ENCODE data around the gene ZMYM2.

DNA sequence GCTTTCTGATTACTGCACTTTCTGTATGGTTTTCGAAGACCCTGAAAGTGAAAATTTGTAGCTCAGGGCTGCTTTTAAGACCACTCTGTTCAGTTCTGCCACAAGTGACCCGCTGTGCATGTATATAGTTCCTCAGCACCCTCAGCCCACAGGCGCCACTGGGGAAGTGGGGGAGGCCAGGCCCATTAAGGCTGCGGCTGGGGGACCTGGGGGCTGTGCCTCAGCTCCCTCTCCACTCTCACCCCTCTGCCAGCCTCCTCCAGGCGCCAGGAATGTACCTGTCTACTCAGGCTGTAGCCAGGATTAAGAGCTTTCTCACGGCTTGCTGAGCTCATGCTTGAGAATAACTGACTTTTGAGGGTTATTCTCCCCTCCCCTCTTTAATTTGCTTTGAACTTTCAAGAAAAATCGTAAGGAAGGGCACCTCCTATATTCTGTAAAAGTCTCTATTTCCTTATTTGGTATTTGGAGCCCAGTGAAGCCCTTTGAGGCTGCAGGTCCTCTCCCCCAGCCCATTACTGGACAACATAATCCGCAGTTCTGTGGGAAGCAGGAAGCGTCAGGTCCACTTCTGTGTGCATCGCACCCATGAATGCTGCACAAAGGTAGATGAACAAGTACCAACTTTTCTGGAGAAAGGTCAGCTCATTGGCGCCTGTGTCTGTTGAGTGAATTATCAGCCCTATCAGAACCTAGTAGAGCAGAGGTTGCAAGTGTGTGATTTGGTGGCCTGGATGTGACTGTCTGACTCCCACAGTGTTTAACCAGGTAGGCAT lies 172.7 kb downstream of the ZMYM2 start:
- TF ChIP-seq POLR2A (IDR thresholded peaks at IDR 0.05; ENCODE audit: low read depth, low read length), result no peak
- no peak for TF ChIP-seq TAF1 (IDR thresholded peaks at IDR 0.05; ENCODE audit: low read depth, low read length)
- TF ChIP-seq POLR2AphosphoS5 (IDR thresholded peaks at IDR 0.05; ENCODE audit: low read depth, low read length), result no peak

Measured in GM12891 (cell line).